WI38 (cell line): ENCODE measurements around the gene AGTRAP.

Source experiments
- H3K4me3 ChIP-seq: 2 replicates; pipeline ENCODE4 v1.5.1; 2011; ENCODE audit warnings: low read depth, mild to moderate bottlenecking, control low read depth, low read length
- CTCF ChIP-seq: IDR thresholded peaks from 2 replicates; pipeline ENCODE4 v1.5.1; 2012; ENCODE audit warnings: low read depth, mild to moderate bottlenecking, control low read depth, low read length

AGTRAP gene

GRCh38 chr1:11752359-11753088 is 16.6 kb downstream of the AGTRAP start:
- H3K4me3 ChIP-seq, result no peak overlapping the region
- no peak for TF ChIP-seq CTCF

- TF ChIP-seq CTCF, result no peak
- no peak overlapping the region for H3K4me3 ChIP-seq
Measured at GRCh38 chr1:11753555-11754208, 17.7 kb downstream of the AGTRAP start.

- no peak overlapping the region for H3K4me3 ChIP-seq
- TF ChIP-seq CTCF, result no peak
Measured at GRCh38 chr1:11757047-11757446, 21.1 kb downstream of the AGTRAP start.

GRCh38 chr1:11759791-11760190 is 23.9 kb downstream of the AGTRAP start:
- H3K4me3 ChIP-seq, result no peak overlapping the region
- TF ChIP-seq CTCF, result no peak

- H3K4me3 ChIP-seq, result no peak overlapping the region
- no peak for TF ChIP-seq CTCF
Measured at GRCh38 chr1:11761285-11761684, 25.3 kb downstream of the AGTRAP start.

GRCh38 chr1:11761988-11762406 is 26.1 kb downstream of the AGTRAP start, which contains the start of gene C1orf167:
Gene C1orf167 (plus strand): TSS chr1:11762193. CDS start chr1:11764401, 2,208 bp downstream.
- TF ChIP-seq CTCF, result no peak
- H3K4me3 ChIP-seq, result no peak within 1 kb of the TSS

GRCh38 chr1:11764115-11764514 is 28.2 kb downstream of the AGTRAP start:
- H3K4me3 ChIP-seq, result no peak overlapping the region
- no peak for TF ChIP-seq CTCF
